Type B pancreatic cell (in vitro differentiated cells): Measurements from ENCODE around the gene NAA10. TPM values are rescaled to one million over a fixed set of nuclear protein-coding genes. Genes with fewer than 3 reads are reported as not detected.

Experiments used
- DNase-seq: peaks from one replicate; pipeline ENCODE4 v3.0.0; 2021; ENCODE audit warnings: mixed read lengths; ENCODE audit not compliant: unreplicated experiment; ENCODE audit errors: extremely low spot score
- H3K27ac Mint-ChIP-seq: 2 replicates; pipeline ENCODE4 v1.8.0; 2021; ENCODE audit warnings: mild to moderate bottlenecking, mixed read lengths
- H3K27me3 Mint-ChIP-seq: 2 replicates; pipeline ENCODE4 v1.8.0; 2021; ENCODE audit warnings: mixed read lengths
- H3K36me3 Mint-ChIP-seq: 2 replicates; pipeline ENCODE4 v1.8.0; 2021; ENCODE audit warnings: mixed read lengths
- H3K4me1 Mint-ChIP-seq: one replicate; pipeline ENCODE4 v1.8.0; 2021; ENCODE audit warnings: mixed read lengths; ENCODE audit not compliant: unreplicated experiment
- H3K4me3 Mint-ChIP-seq: 2 replicates; pipeline ENCODE4 v1.8.0; 2021; ENCODE audit warnings: mild to moderate bottlenecking, mixed read lengths
- H3K9me3 Mint-ChIP-seq: 2 replicates; pipeline ENCODE4 v1.8.0; 2021; ENCODE audit warnings: mixed read lengths
- CTCF ChIP-seq: fragments of 200-600 bp; sonication (generic); conservative IDR thresholded peaks from 2 replicates; pipeline ENCODE4 v1.5.0; 2021; ENCODE audit warnings: antibody characterized with exemption, mild to moderate bottlenecking
- total RNA-seq: library from RNA; stranded (reverse); gene quantifications from 2 replicates; pipeline ENCODE4 v1.2.1, GENCODE V29; 2021; ENCODE audit warnings: low replicate concordance

Gene NAA10
- total RNA-seq, 1 donor from 2014 or later = 82.7 TPM

GRCh38 chrX:153953892-153954557 lies 19.2 kb upstream of the NAA10 start:
- Mint-ChIP-seq H3K9me3 (no peaks in the 10 kb centered on the region), H3K4me3 (no peak overlapping the region), H3K36me3 (peaks cover 7% of the 10 kb centered on the region), H3K27ac (no peak overlapping the region), H3K4me1 (peaks cover 3% of the 10 kb centered on the region), H3K27me3 (no peaks in the 10 kb centered on the region)
- no peak for DNase-seq
- TF ChIP-seq CTCF = peak; percentile 36

- Mint-ChIP-seq H3K27me3 (no peaks in the 10 kb centered on the region), H3K4me3 (no peak overlapping the region), H3K9me3 (no peaks in the 10 kb centered on the region), H3K36me3 (peaks cover 7% of the 10 kb centered on the region), H3K27ac (peak overlapping the region; percentile 51), H3K4me1 (peaks cover 8% of the 10 kb centered on the region)
- peak; percentile 90 for DNase-seq
- peak; percentile 99 for TF ChIP-seq CTCF
These were observed 18.5 kb upstream of the NAA10 start for GRCh38 chrX:153953342-153953830.

GRCh38 chrX:153952373-153953026 lies 17.7 kb upstream of the NAA10 start:
- peak overlapping the region; percentile 51 for H3K27ac Mint-ChIP-seq

GRCh38 chrX:153951683-153952372 lies 17.0 kb upstream of the NAA10 start:
- Mint-ChIP-seq H3K36me3 (peaks cover 12% of the 10 kb centered on the region), H3K4me1 (peaks cover 17% of the 10 kb centered on the region), H3K9me3 (no peaks in the 10 kb centered on the region), H3K27me3 (no peaks in the 10 kb centered on the region), H3K27ac (no peak overlapping the region), H3K4me3 (no peak overlapping the region)
- no peak for TF ChIP-seq CTCF
- no peak for DNase-seq

More at GRCh38 chrX:153952373-153953026, 17.7 kb upstream of the NAA10 start:
- no peak for TF ChIP-seq CTCF
- Mint-ChIP-seq H3K36me3 (peaks cover 9% of the 10 kb centered on the region), H3K27me3 (no peaks in the 10 kb centered on the region), H3K9me3 (no peaks in the 10 kb centered on the region), H3K4me1 (peaks cover 14% of the 10 kb centered on the region), H3K4me3 (no peak overlapping the region)
- no peak for DNase-seq

- peaks cover 17% of the 10 kb centered on the region for H3K4me1 Mint-ChIP-seq
- peak overlapping the region; percentile 55 for H3K27ac Mint-ChIP-seq
- no peak overlapping the region for H3K4me3 Mint-ChIP-seq
- no peaks in the 10 kb centered on the region for H3K9me3 Mint-ChIP-seq
- DNase-seq = no peak
- H3K27me3 Mint-ChIP-seq = no peaks in the 10 kb centered on the region
- TF ChIP-seq CTCF = no peak
- H3K36me3 Mint-ChIP-seq = peaks cover 10% of the 10 kb centered on the region
These were observed 15.3 kb upstream of the NAA10 start for GRCh38 chrX:153950127-153950526.
